GM23338 (cell line): Measurements from ENCODE around the gene CWC27. TPM values are rescaled to one million over a fixed set of nuclear protein-coding genes. Genes with fewer than 3 reads are reported as not detected.

Experiments used
- ATAC-seq: fragments of 200-7000 bp; cut with Tn5 transposase; 3 replicates; pipeline ENCODE4 v1.9.1; 2020
- DNase-seq: peaks from one replicate; pipeline ENCODE4 v3.0.0-alpha.2; 2015; ENCODE audit warnings: low spot score
- H2AFZ ChIP-seq: fragments of 200-600 bp; sonication (generic); 2 replicates; pipeline ENCODE4 v1.8.0; 2016; ENCODE audit warnings: antibody characterized with exemption, mild to moderate bottlenecking, moderate library complexity
- H3F3A ChIP-seq: fragments of 200-600 bp; sonication (generic); replicated peaks from 2 replicates; pipeline ENCODE4 v1.8.0; 2017; ENCODE audit warnings: antibody characterized with exemption, mixed run types, low read depth
- H3K27ac ChIP-seq: fragments of 200-600 bp; sonication (generic); 2 replicates; pipeline ENCODE4 v1.6.1; 2016; ENCODE audit warnings: low read depth
- H3K27me3 ChIP-seq: fragments of 200-600 bp; sonication (generic); 2 replicates; pipeline ENCODE4 v1.8.0; 2016; ENCODE audit warnings: mild to moderate bottlenecking, mixed run types, moderate library complexity; ENCODE audit not compliant: insufficient read depth
- H3K36me3 ChIP-seq: fragments of 200-600 bp; sonication (generic); 2 replicates; pipeline ENCODE4 v1.8.0; 2016; ENCODE audit warnings: mild to moderate bottlenecking; ENCODE audit not compliant: insufficient read depth
- H3K4me1 ChIP-seq: fragments of 200-600 bp; sonication (generic); 2 replicates; pipeline ENCODE4 v1.8.0; 2016; ENCODE audit warnings: mild to moderate bottlenecking, moderate library complexity; ENCODE audit not compliant: insufficient read depth
- H3K4me2 ChIP-seq: fragments of 200-600 bp; sonication (generic); 2 replicates; pipeline ENCODE4 v1.7.1; 2017; ENCODE audit warnings: mixed run types
- H3K4me3 ChIP-seq: fragments of 200-600 bp; sonication (generic); 2 replicates; pipeline ENCODE4 v1.6.1; 2016; ENCODE audit warnings: mixed run types
- H3K79me2 ChIP-seq: fragments of 200-600 bp; sonication (generic); replicated peaks from 2 replicates; pipeline ENCODE4 v1.8.0; 2017; ENCODE audit warnings: mild to moderate bottlenecking; ENCODE audit not compliant: insufficient read depth
- H3K9me2 ChIP-seq: fragments of 200-600 bp; sonication (generic); 2 replicates; pipeline ENCODE4 v1.8.0; 2017; ENCODE audit not compliant: insufficient read depth
- H4K20me1 ChIP-seq: fragments of 200-600 bp; sonication (generic); replicated peaks from 2 replicates; pipeline ENCODE4 v1.8.0; 2017; ENCODE audit warnings: mild to moderate bottlenecking; ENCODE audit not compliant: insufficient read depth
- H3K27ac Mint-ChIP-seq: 2 replicates; pipeline ENCODE4 v1.8.0; 2020; ENCODE audit warnings: inconsistent platforms, mild to moderate bottlenecking, moderate library complexity, mixed read lengths
- H3K27me3 Mint-ChIP-seq: 3 replicates; pipeline ENCODE4 v1.8.0; 2022; ENCODE audit warnings: low read depth, mild to moderate bottlenecking, moderate library complexity, mixed read lengths, inconsistent platforms; ENCODE audit not compliant: insufficient read depth, poor library complexity
- H3K36me3 Mint-ChIP-seq: 3 replicates; pipeline ENCODE4 v1.8.0; 2021; ENCODE audit warnings: low read depth, mild to moderate bottlenecking, inconsistent platforms, moderate library complexity, mixed read lengths
- H3K4me1 Mint-ChIP-seq: 3 replicates; pipeline ENCODE4 v1.8.0; 2020; ENCODE audit warnings: mild to moderate bottlenecking, inconsistent platforms, mixed read lengths
- H3K4me3 Mint-ChIP-seq: 3 replicates; pipeline ENCODE4 v1.8.0; 2021; ENCODE audit warnings: moderate library complexity, mild to moderate bottlenecking, inconsistent platforms, mixed read lengths
- H3K9me3 Mint-ChIP-seq: 3 replicates; pipeline ENCODE4 v1.8.0; 2020; ENCODE audit warnings: moderate library complexity, mild to moderate bottlenecking, inconsistent platforms, mixed read lengths
- CREB1 ChIP-seq: fragments of 250-450 bp; sonication (Bioruptor Pico); IDR thresholded peaks from 2 replicates; pipeline ENCODE4 v1.5.0; 2020; ENCODE audit warnings: low read depth, mild to moderate bottlenecking, moderate library complexity
- CTCF ChIP-seq, 2 experiments: fragments of 200-600 bp in 1 of 2; sonication (generic) in 1 of 2; conservative IDR thresholded peaks; 2 replicates each; pipeline versions ENCODE4 v1.5.1 to v1.6.1; 2016 to 2017; ENCODE audit warnings: antibody characterized with exemption in 2 of 2, low read depth in 2 of 2, mild to moderate bottlenecking in 2 of 2, moderate library complexity in 1 of 2
- ETS1 ChIP-seq: IDR thresholded peaks from 2 replicates; pipeline ENCODE4 v1.6.1; 2016; ENCODE audit warnings: antibody characterized with exemption
- EZH2 ChIP-seq: fragments of 200-600 bp; sonication (generic); IDR thresholded peaks from one replicate; pipeline ENCODE4 v1.8.0; 2017; ENCODE audit warnings: antibody characterized with exemption, mild to moderate bottlenecking, low read depth; ENCODE audit not compliant: unreplicated experiment
- EZH2phosphoT487 ChIP-seq: fragments of 200-600 bp; sonication (generic); IDR thresholded peaks from one replicate; pipeline ENCODE4 v1.8.1; 2018; ENCODE audit warnings: antibody characterized with exemption; ENCODE audit not compliant: unreplicated experiment
- JUNB ChIP-seq: IDR thresholded peaks from one replicate; pipeline ENCODE4 v1.6.1; 2016; ENCODE audit warnings: antibody characterized with exemption; ENCODE audit not compliant: unreplicated experiment
- NANOG ChIP-seq: IDR thresholded peaks from 2 replicates; pipeline ENCODE4 v1.6.1; 2016; ENCODE audit warnings: antibody characterized with exemption, borderline replicate concordance
- POLR2AphosphoS5 ChIP-seq: IDR thresholded peaks from 2 replicates; pipeline ENCODE4 v1.6.1; 2016; ENCODE audit warnings: antibody characterized with exemption, low read depth
- REST ChIP-seq: IDR thresholded peaks from one replicate; pipeline ENCODE4 v1.6.1; 2018; ENCODE audit warnings: antibody characterized with exemption; ENCODE audit not compliant: unreplicated experiment
- STAT1 ChIP-seq: IDR thresholded peaks from one replicate; pipeline ENCODE4 v1.6.1; 2016; ENCODE audit warnings: antibody characterized with exemption; ENCODE audit not compliant: unreplicated experiment
- ZNF114 ChIP-seq: fragments of 250-450 bp; sonication (Bioruptor Pico); IDR thresholded peaks from 2 replicates; pipeline ENCODE4 v1.5.0; 2020; ENCODE audit warnings: mild to moderate bottlenecking, moderate library complexity
- ZNF331 ChIP-seq: fragments of 250-450 bp; sonication (Bioruptor Pico); IDR thresholded peaks from 2 replicates; pipeline ENCODE4 v1.5.0; 2020; ENCODE audit warnings: low read depth, mild to moderate bottlenecking, moderate library complexity
- ZNF462 ChIP-seq: fragments of 250-450 bp; sonication (Bioruptor Pico); IDR thresholded peaks from 2 replicates; pipeline ENCODE4 v1.5.0; 2020; ENCODE audit warnings: mild to moderate bottlenecking, moderate library complexity
- polyA plus RNA-seq: library from polyadenylated mRNA; unstranded; fragments of >200 nt; fragmentation: Nextera tagmentation; extraction: Ambion mirVana; gene quantifications from 2 replicates; pipeline ENCODE4 v1.2.1, GENCODE V29; 2016
- total RNA-seq: library from RNA; depleted of rRNA; stranded (reverse); fragments of >200 nt; shearing (Covaris generic); gene quantifications from 2 replicates; pipeline ENCODE4 v1.2.3, GENCODE V29; 2014

The CWC27 gene
- total and polyA plus RNA-seq, 2 experiments from 2014 or later = 27.7 to 115 TPM

DNA sequence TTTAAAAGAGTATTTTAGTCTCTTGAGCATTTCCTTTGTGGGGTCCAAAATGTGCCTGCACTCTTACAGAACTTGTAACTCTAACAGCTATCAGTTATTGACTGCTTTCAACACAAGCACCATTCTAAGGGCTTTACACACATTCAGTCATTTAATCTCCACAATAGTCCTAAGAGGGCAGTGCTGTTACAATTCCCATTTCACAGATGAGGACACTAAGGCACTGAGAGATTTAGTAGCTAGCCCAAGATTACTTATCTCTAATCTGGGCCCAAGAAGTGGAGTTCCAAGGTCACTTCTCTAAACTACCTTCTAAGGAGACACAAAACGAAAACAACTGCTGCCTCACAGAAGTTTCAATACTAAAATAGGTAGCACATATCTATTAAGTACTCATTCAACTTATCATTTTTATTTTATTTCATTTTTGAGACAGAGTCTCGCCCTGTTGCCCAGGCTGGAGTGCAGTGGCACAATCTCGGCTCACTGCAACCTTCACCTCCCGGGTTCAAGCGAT, 275.2 kb downstream of the CWC27 start:
- Histone ChIP-seq H3K9me2 (no peaks in the 10 kb centered on the region), H3K4me1 (no peaks in the 10 kb centered on the region), H3K79me2 (no peaks in the 10 kb centered on the region), H3K4me2 (no peak overlapping the region), H3K27me3 (no peaks in the 10 kb centered on the region), H3K36me3 (no peaks in the 10 kb centered on the region), H3K4me3 (no peak overlapping the region), H4K20me1 (no peaks in the 10 kb centered on the region), H3K27ac (no peak overlapping the region), H2AFZ (no peak overlapping the region; the same call in 1 of the 2 replicates), H3F3A (no peaks in the 10 kb centered on the region)
- DNase-seq (no peak), ATAC-seq (no peak)
- Mint-ChIP-seq H3K9me3 (no peaks in the 10 kb centered on the region), H3K27me3 (no peaks in the 10 kb centered on the region), H3K4me1 (no peaks in the 10 kb centered on the region), H3K27ac (no peak overlapping the region), H3K4me3 (no peak overlapping the region), H3K36me3 (no peaks in the 10 kb centered on the region)
- TF ChIP-seq JUNB (no peak), POLR2AphosphoS5 (no peak), CREB1 (no peak), NANOG (no peak), ZNF331 (no peak), EZH2phosphoT487 (no peak), CTCF (conservative IDR thresholded peaks at IDR 0.05; ENCODE audit: low read depth in 2 of 2) (no peak), REST (no peak), ZNF114 (CRISPR knock-in tag) (no peak), ETS1 (no peak), ZNF462 (CRISPR knock-in tag) (no peak), STAT1 (no peak), EZH2 (no peak)
